ENCODE results near the gene SEMA4A.

GRCh38 chr1:156214024-156214748 lies 60.8 kb downstream of the SEMA4A start:
- TF ChIP-seq CTCF (IDR thresholded peaks at IDR 0.05; ENCODE audit: low read depth, low read length, poor library complexity, severe bottlenecking) (no peak), EZH2phosphoT487 (IDR thresholded peaks at IDR 0.05; ENCODE audit: borderline replicate concordance, low read length) (no peak)

Measured in DOHH2 (cell line).